K562 (cell line): ENCODE results near the gene SKIC8. TPM values are rescaled to one million over a fixed set of nuclear protein-coding genes. Genes with fewer than 3 reads are reported as not detected.

ENCODE experiments used
- ARID1B ChIP-seq: fragments of 450-650 bp; IDR thresholded peaks from 2 replicates; pipeline ENCODE4 v1.6.1; 2016; ENCODE audit warnings: antibody characterized with exemption, mild to moderate bottlenecking, inconsistent platforms
- FOXJ2 ChIP-seq: fragments of 200-800 bp; sonication (Bioruptor generic); IDR thresholded peaks from 2 replicates; pipeline ENCODE4 v1.6.1; 2016; ENCODE audit warnings: missing genetic modification characterization, missing compliant biosample characterization
- GATA2 ChIP-seq: sonication (generic); formaldehyde crosslinking; IDR thresholded peaks from 2 replicates; pipeline ENCODE4 v1.4.0; 2020; ENCODE audit warnings: mild to moderate bottlenecking, missing genetic modification reagents
- KDM2B ChIP-seq: fragments of 250-450 bp; sonication (Bioruptor Pico); IDR thresholded peaks from 2 replicates; pipeline ENCODE4 v1.8.0; 2021; ENCODE audit warnings: mild to moderate bottlenecking, moderate library complexity
- MITF ChIP-seq: IDR thresholded peaks from 2 replicates; pipeline ENCODE4 v1.6.1; 2014; ENCODE audit warnings: antibody characterized with exemption
- TOE1 ChIP-seq, 2 experiments: fragments of 450-650 bp in 1 of 2; sonication (generic) in 1 of 2; formaldehyde crosslinking in 1 of 2; IDR thresholded peaks; 2 replicates each; pipeline versions ENCODE4 v1.7.1 to v1.8.0; 2016 to 2022; ENCODE audit warnings: borderline replicate concordance in 2 of 2, mild to moderate bottlenecking in 2 of 2, antibody characterized with exemption in 1 of 2, inconsistent platforms in 1 of 2, low read depth in 1 of 2, missing genetic modification reagents in 1 of 2, moderate library complexity in 1 of 2
- UBTF ChIP-seq, 2 experiments: IDR thresholded peaks; 2 replicates each; pipeline ENCODE4 v1.6.1; 2012; ENCODE audit warnings: improper control_type of control experiment in 2 of 2, low read depth in 2 of 2, low read length in 2 of 2, borderline replicate concordance in 1 of 2
- polyA plus RNA-seq, 8 experiments: library from polyadenylated mRNA; depleted of rRNA in 4 of 8; stranded (reverse) in 5 of 8; unstranded in 3 of 8; fragments of >200 nt; fragmentation: Nextera tagmentation in 2 of 8; fragmentation: Illumina TruSeq in 1 of 8; extraction: Ambion mirVana in 2 of 8; extraction: Trizol in 1 of 8; gene quantifications; 2 replicates each; pipeline versions ENCODE4 v1.2.1 to v1.2.3, GENCODE V29; 2011 to 2014; ENCODE audit warnings: inconsistent platforms in 1 of 8, missing spikeins in 1 of 8
- total RNA-seq, 7 experiments: library from RNA; depleted of rRNA in 6 of 7; stranded (reverse); fragments of >200 nt in 6 of 7; fragmentation: Illumina TruSeq in 2 of 7; extraction: Trizol in 2 of 7; gene quantifications; 2 replicates each; pipeline versions ENCODE4 v1.2.1 to v1.2.3, GENCODE V29; 2011 to 2021; ENCODE audit warnings: low replicate concordance in 1 of 7
- TF ChIP-seq, protein P1 (sequence below), 2 experiments: fragments of 200-800 bp in 1 of 2; sonication (Bioruptor generic) in 1 of 2; sonication (generic) in 1 of 2; formaldehyde crosslinking in 1 of 2; IDR thresholded peaks in 1 of 2; conservative IDR thresholded peaks in 1 of 2; 2 replicates each; pipeline versions ENCODE4 v1.5.0 to v1.6.1; 2016 to 2020; ENCODE audit warnings: missing compliant biosample characterization in 1 of 2, missing genetic modification characterization in 1 of 2, missing genetic modification reagents in 1 of 2
- TF ChIP-seq, protein P2 (sequence below), 3 experiments: fragments of 200-800 bp in 1 of 3; fragments of 250-450 bp in 1 of 3; fragments of 450-650 bp in 1 of 3; sonication (Bioruptor Pico) in 1 of 3; sonication (Bioruptor generic) in 1 of 3; formaldehyde crosslinking in 1 of 3; IDR thresholded peaks; 2 replicates each; pipeline versions ENCODE4 v1.6.1 to v1.8.0; 2016 to 2022; ENCODE audit warnings: mild to moderate bottlenecking in 2 of 3, missing genetic modification characterization in 2 of 3, missing compliant biosample characterization in 1 of 3, moderate library complexity in 1 of 3
- TF ChIP-seq, protein P3 (sequence below): fragments of 450-650 bp; IDR thresholded peaks from 2 replicates; pipeline ENCODE4 v1.6.1; 2018; ENCODE audit warnings: mild to moderate bottlenecking, low read depth; ENCODE audit not compliant: partially characterized antibody

SKIC8 gene
- total and polyA plus RNA-seq, 9 of the 15 experiments (the other 6 are each of a cell fraction or from before 2014, with no cell fraction given), result 79.5 to 389 (median 146) TPM

DNA sequence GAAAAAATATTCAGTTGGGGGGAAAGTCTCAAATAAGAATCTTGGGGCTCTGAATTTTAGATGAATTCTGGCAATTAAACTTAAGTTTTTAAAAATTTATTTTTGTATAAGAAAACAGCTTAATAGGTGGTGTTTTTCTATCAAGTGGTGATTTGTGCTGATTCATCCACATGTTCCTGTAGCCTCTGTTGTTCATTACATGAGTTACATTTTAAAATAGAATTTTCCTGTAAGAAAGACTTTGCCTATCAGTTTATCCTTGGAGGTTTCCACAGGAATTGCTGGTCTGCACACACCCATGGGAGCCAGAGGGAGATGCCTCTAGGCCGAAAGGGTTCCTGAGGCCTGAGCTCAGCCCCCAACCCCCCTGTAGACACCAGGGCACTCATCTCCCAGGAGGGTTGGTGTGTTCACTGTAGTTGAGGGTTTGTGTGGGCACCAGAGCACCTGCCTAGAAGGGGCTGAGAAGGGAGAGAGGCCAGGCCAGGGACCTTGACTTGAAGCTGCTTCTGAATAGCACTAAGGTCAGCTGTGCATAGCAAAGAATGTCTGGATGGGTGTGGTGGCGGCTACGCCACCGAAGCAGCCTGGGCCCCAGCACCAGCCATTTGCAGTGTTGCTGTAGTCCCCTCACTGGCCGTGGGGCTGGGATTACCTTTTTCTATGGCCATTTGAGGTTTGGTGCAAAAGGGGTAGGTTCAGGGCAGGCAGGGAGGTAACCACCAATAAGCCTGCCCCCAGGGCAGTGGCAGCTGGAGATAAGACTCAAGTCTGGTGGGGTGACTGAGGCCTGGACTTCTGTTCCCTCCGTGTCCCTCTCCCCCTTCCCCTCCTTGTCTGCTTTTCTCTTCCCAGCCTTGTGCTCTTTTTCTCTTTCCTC is 23.1 kb downstream of the SKIC8 start (continued):
- TF ChIP-seq UBTF (IDR thresholded peaks at IDR 0.05; ENCODE audit: borderline replicate concordance in 1 of 2, low read depth in 2 of 2, low read length in 2 of 2), result no peak
- TF ChIP-seq, protein P1, sequence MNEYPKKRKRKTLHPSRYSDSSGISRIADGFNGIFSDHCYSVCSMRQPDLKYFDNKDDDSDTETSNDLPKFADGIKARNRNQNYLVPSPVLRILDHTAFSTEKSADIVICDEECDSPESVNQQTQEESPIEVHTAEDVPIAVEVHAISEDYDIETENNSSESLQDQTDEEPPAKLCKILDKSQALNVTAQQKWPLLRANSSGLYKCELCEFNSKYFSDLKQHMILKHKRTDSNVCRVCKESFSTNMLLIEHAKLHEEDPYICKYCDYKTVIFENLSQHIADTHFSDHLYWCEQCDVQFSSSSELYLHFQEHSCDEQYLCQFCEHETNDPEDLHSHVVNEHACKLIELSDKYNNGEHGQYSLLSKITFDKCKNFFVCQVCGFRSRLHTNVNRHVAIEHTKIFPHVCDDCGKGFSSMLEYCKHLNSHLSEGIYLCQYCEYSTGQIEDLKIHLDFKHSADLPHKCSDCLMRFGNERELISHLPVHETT (CRISPR knock-in tag; conservative IDR thresholded peaks at IDR 0.05 in 1 of 2, IDR thresholded peaks at IDR 0.05 in 1 of 2), result 0 out of 4 replicates have a peak, but pooled peaks of 1 of the 2 experiments have one; percentile 47
- no peak for TF ChIP-seq MITF
- TF ChIP-seq KDM2B, result no peak
- peak; percentile 36; the same call in 1 of the 2 replicates for TF ChIP-seq GATA2
- TF ChIP-seq, protein P2, sequence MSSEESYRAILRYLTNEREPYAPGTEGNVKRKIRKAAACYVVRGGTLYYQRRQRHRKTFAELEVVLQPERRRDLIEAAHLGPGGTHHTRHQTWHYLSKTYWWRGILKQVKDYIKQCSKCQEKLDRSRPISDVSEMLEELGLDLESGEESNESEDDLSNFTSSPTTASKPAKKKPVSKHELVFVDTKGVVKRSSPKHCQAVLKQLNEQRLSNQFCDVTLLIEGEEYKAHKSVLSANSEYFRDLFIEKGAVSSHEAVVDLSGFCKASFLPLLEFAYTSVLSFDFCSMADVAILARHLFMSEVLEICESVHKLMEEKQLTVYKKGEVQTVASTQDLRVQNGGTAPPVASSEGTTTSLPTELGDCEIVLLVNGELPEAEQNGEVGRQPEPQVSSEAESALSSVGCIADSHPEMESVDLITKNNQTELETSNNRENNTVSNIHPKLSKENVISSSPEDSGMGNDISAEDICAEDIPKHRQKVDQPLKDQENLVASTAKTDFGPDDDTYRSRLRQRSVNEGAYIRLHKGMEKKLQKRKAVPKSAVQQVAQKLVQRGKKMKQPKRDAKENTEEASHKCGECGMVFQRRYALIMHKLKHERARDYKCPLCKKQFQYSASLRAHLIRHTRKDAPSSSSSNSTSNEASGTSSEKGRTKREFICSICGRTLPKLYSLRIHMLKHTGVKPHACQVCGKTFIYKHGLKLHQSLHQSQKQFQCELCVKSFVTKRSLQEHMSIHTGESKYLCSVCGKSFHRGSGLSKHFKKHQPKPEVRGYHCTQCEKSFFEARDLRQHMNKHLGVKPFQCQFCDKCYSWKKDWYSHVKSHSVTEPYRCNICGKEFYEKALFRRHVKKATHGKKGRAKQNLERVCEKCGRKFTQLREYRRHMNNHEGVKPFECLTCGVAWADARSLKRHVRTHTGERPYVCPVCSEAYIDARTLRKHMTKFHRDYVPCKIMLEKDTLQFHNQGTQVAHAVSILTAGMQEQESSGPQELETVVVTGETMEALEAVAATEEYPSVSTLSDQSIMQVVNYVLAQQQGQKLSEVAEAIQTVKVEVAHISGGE (CRISPR knock-in tag; IDR thresholded peaks at IDR 0.05), result peak in 1 of 3 experiments; percentile 25; a peak in 1 of 6 replicates
- TF ChIP-seq, protein P3, sequence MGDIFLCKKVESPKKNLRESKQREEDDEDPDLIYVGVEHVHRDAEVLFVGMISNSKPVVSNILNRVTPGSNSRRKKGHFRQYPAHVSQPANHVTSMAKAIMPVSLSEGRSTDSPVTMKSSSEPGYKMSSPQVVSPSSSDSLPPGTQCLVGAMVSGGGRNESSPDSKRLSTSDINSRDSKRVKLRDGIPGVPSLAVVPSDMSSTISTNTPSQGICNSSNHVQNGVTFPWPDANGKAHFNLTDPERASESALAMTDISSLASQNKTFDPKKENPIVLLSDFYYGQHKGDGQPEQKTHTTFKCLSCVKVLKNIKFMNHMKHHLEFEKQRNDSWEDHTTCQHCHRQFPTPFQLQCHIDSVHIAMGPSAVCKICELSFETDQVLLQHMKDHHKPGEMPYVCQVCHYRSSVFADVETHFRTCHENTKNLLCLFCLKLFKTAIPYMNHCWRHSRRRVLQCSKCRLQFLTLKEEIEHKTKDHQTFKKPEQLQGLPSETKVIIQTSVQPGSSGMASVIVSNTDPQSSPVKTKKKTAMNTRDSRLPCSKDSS, result no peak
- 0 out of 2 replicates have a peak, but pooled peaks have one; percentile 21 for TF ChIP-seq TOE1 (IDR thresholded peaks at IDR 0.05; ENCODE audit: borderline replicate concordance)
- TF ChIP-seq TOE1 (CRISPR knock-in tag; IDR thresholded peaks at IDR 0.05; ENCODE audit: borderline replicate concordance, low read depth), result no peak
- no peak for TF ChIP-seq FOXJ2 (tag)
- peak; percentile 85 for TF ChIP-seq ARID1B
